ENCODE measurements around the gene HNRNPA0. TPM values are rescaled to one million over a fixed set of nuclear protein-coding genes. Genes with fewer than 3 reads are reported as not detected.

The HNRNPA0 gene
- total and polyA plus RNA-seq, 9 of the 15 experiments (the other 6 are each of a cell fraction or from before 2014, with no cell fraction given), result 5.0 to 33.3 (median 10.7) TPM

GRCh38 chr5:137754188-137754960 is at the start of gene HNRNPA0 (continued):
- TF ChIP-seq, protein P1, sequence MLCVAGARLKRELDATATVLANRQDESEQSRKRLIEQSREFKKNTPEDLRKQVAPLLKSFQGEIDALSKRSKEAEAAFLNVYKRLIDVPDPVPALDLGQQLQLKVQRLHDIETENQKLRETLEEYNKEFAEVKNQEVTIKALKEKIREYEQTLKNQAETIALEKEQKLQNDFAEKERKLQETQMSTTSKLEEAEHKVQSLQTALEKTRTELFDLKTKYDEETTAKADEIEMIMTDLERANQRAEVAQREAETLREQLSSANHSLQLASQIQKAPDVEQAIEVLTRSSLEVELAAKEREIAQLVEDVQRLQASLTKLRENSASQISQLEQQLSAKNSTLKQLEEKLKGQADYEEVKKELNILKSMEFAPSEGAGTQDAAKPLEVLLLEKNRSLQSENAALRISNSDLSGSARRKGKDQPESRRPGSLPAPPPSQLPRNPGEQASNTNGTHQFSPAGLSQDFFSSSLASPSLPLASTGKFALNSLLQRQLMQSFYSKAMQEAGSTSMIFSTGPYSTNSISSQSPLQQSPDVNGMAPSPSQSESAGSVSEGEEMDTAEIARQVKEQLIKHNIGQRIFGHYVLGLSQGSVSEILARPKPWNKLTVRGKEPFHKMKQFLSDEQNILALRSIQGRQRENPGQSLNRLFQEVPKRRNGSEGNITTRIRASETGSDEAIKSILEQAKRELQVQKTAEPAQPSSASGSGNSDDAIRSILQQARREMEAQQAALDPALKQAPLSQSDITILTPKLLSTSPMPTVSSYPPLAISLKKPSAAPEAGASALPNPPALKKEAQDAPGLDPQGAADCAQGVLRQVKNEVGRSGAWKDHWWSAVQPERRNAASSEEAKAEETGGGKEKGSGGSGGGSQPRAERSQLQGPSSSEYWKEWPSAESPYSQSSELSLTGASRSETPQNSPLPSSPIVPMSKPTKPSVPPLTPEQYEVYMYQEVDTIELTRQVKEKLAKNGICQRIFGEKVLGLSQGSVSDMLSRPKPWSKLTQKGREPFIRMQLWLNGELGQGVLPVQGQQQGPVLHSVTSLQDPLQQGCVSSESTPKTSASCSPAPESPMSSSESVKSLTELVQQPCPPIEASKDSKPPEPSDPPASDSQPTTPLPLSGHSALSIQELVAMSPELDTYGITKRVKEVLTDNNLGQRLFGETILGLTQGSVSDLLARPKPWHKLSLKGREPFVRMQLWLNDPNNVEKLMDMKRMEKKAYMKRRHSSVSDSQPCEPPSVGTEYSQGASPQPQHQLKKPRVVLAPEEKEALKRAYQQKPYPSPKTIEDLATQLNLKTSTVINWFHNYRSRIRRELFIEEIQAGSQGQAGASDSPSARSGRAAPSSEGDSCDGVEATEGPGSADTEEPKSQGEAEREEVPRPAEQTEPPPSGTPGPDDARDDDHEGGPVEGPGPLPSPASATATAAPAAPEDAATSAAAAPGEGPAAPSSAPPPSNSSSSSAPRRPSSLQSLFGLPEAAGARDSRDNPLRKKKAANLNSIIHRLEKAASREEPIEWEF (CRISPR knock-in tag; IDR thresholded peaks at IDR 0.05), result no peak
- TF ChIP-seq POLR3A (IDR thresholded peaks at IDR 0.05; ENCODE audit: borderline replicate concordance, extremely low read depth, insufficient read depth, insufficient read length) (no peak), KLF16 (IDR thresholded peaks at IDR 0.05) (no peak), HMG20B (CRISPR knock-in tag; IDR thresholded peaks at IDR 0.05) (no peak), SMAD3 (CRISPR knock-in tag; conservative IDR thresholded peaks at IDR 0.05) (no peak), BHLHE40 (IDR thresholded peaks at IDR 0.05; ENCODE audit: low read length) (no peak), POLR2B (IDR thresholded peaks at IDR 0.05; ENCODE audit: low read depth, partially characterized antibody) (peak; percentile 96), DEAF1 (CRISPR knock-in tag; IDR thresholded peaks at IDR 0.05) (no peak), TARDBP (IDR thresholded peaks at IDR 0.05) (no peak), HDAC8 (tag; IDR thresholded peaks at IDR 0.05) (no peak), ETV6 (IDR thresholded peaks at IDR 0.05; ENCODE audit: borderline replicate concordance in 1 of 2, low read depth in 2 of 2, low read length in 1 of 2) (no peak), ETV6 (CRISPR knock-in tag; IDR thresholded peaks at IDR 0.05; ENCODE audit: borderline replicate concordance) (no peak)
- TF ChIP-seq, protein P2, sequence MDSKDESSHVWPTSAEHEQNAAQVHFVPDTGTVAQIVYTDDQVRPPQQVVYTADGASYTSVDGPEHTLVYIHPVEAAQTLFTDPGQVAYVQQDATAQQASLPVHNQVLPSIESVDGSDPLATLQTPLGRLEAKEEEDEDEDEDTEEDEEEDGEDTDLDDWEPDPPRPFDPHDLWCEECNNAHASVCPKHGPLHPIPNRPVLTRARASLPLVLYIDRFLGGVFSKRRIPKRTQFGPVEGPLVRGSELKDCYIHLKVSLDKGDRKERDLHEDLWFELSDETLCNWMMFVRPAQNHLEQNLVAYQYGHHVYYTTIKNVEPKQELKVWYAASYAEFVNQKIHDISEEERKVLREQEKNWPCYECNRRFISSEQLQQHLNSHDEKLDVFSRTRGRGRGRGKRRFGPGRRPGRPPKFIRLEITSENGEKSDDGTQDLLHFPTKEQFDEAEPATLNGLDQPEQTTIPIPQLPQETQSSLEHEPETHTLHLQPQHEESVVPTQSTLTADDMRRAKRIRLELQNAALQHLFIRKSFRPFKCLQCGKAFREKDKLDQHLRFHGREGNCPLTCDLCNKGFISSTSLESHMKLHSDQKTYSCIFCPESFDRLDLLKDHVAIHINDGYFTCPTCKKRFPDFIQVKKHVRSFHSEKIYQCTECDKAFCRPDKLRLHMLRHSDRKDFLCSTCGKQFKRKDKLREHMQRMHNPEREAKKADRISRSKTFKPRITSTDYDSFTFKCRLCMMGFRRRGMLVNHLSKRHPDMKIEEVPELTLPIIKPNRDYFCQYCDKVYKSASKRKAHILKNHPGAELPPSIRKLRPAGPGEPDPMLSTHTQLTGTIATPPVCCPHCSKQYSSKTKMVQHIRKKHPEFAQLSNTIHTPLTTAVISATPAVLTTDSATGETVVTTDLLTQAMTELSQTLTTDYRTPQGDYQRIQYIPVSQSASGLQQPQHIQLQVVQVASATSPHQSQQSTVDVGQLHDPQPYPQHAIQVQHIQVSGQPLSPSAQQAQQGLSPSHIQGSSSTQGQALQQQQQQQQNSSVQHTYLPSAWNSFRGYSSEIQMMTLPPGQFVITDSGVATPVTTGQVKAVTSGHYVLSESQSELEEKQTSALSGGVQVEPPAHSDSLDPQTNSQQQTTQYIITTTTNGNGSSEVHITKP (IDR thresholded peaks at IDR 0.05; ENCODE audit: partially characterized antibody), result peak; percentile 86
- TF ChIP-seq, protein P3, sequence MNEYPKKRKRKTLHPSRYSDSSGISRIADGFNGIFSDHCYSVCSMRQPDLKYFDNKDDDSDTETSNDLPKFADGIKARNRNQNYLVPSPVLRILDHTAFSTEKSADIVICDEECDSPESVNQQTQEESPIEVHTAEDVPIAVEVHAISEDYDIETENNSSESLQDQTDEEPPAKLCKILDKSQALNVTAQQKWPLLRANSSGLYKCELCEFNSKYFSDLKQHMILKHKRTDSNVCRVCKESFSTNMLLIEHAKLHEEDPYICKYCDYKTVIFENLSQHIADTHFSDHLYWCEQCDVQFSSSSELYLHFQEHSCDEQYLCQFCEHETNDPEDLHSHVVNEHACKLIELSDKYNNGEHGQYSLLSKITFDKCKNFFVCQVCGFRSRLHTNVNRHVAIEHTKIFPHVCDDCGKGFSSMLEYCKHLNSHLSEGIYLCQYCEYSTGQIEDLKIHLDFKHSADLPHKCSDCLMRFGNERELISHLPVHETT (CRISPR knock-in tag; conservative IDR thresholded peaks at IDR 0.05 in 1 of 2, IDR thresholded peaks at IDR 0.05 in 1 of 2), result peak in 1 of 2 experiments; percentile 82; a peak in 1 of 4 replicates

Measured in K562 (cell line).